Loucy (cell line): ENCODE results near the gene TARBP1.

Source experiments
- H2AFZ ChIP-seq: fragments of 200-600 bp; sonication (generic); 2 replicates; pipeline ENCODE4 v1.6.0; 2016; ENCODE audit warnings: antibody characterized with exemption, mild to moderate bottlenecking, low read length, moderate library complexity
- H3F3A ChIP-seq: fragments of 200-600 bp; 2 replicates; pipeline ENCODE4 v1.6.0; 2016; ENCODE audit warnings: antibody characterized with exemption, low read depth, mild to moderate bottlenecking
- H3K27me3 ChIP-seq: fragments of 200-600 bp; sonication (generic); 2 replicates; pipeline ENCODE4 v1.6.1; 2014; ENCODE audit warnings: low read length, mild to moderate bottlenecking; ENCODE audit not compliant: insufficient read depth, poor library complexity, severe bottlenecking
- H3K36me3 ChIP-seq: fragments of 200-600 bp; sonication (generic); 2 replicates; pipeline ENCODE4 v1.6.1; 2016; ENCODE audit warnings: low read length; ENCODE audit not compliant: insufficient read depth
- H3K4me1 ChIP-seq: fragments of 200-600 bp; sonication (generic); 2 replicates; pipeline ENCODE4 v1.5.1; 2014; ENCODE audit warnings: low read length, mild to moderate bottlenecking; ENCODE audit not compliant: insufficient read depth, poor library complexity, severe bottlenecking
- H3K4me2 ChIP-seq: fragments of 200-600 bp; sonication (generic); 2 replicates; pipeline ENCODE4 v1.6.0; 2014; ENCODE audit warnings: antibody characterized with exemption, low read length, low read depth, mild to moderate bottlenecking; ENCODE audit not compliant: poor library complexity, severe bottlenecking
- H3K4me3 ChIP-seq: fragments of 200-600 bp; sonication (generic); 2 replicates; pipeline ENCODE4 v1.5.1; 2014; ENCODE audit warnings: low read length, mild to moderate bottlenecking, mixed read lengths; ENCODE audit not compliant: poor library complexity, severe bottlenecking
- H3K79me2 ChIP-seq: fragments of 200-600 bp; sonication (generic); 2 replicates; pipeline ENCODE4 v1.6.1; 2014; ENCODE audit warnings: low read length; ENCODE audit not compliant: insufficient read depth
- H3K9ac ChIP-seq: fragments of 200-600 bp; sonication (generic); 2 replicates; pipeline ENCODE4 v1.6.0; 2014; ENCODE audit warnings: mild to moderate bottlenecking, low read depth, low read length, moderate library complexity; ENCODE audit not compliant: poor library complexity, severe bottlenecking
- H3K9me2 ChIP-seq: fragments of 200-600 bp; sonication (generic); replicated peaks from 2 replicates; pipeline ENCODE4 v1.6.1; 2016; ENCODE audit warnings: low read depth, low read length, mixed read lengths
- H3K9me3 ChIP-seq: fragments of 200-600 bp; sonication (generic); 2 replicates; pipeline ENCODE4 v1.6.1; 2014; ENCODE audit warnings: mild to moderate bottlenecking, antibody characterized with exemption, low read length, low read depth; ENCODE audit not compliant: insufficient read depth
- H4K20me1 ChIP-seq: fragments of 200-600 bp; sonication (generic); 2 replicates; pipeline ENCODE4 v1.6.0; 2014; ENCODE audit warnings: antibody characterized with exemption, low read length, mild to moderate bottlenecking; ENCODE audit not compliant: insufficient read depth, poor library complexity, severe bottlenecking
- EZH2phosphoT487 ChIP-seq: fragments of 200-600 bp; IDR thresholded peaks from 2 replicates; pipeline ENCODE4 v1.6.1; 2018; ENCODE audit warnings: antibody characterized with exemption, mild to moderate bottlenecking, moderate library complexity, borderline replicate concordance
- TF ChIP-seq, protein P1 (sequence below): fragments of 200-600 bp; sonication (generic); conservative IDR thresholded peaks from 2 replicates; pipeline ENCODE4 v1.5.1; 2014; ENCODE audit warnings: mild to moderate bottlenecking, antibody characterized with exemption, low read length

TARBP1 gene

DNA sequence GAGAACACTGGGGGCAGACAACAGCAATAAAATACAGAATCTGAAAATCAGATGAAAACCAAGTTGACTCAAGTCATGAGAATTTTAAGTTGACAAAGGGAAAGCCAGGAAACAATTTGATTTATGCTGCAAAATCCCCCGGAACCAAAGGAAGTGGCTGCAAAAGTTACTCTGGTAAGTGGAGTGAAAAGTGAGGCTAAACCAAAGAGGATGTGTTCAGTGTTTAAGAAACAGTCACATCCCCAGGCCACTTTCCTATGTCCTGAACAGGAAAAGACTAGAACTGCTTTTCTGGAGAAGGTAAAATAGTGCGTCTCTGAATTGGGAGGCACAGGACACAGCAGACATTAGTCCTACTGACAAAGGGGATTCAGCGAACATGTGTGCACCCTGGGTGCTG is 5.9 kb downstream of the TARBP1 start:
- peaks cover 24% of the 10 kb centered on the region for H4K20me1 ChIP-seq
- H3K4me1 ChIP-seq: peaks cover 63% of the 10 kb centered on the region
- peaks cover 71% of the 10 kb centered on the region for H3K79me2 ChIP-seq

DNA sequence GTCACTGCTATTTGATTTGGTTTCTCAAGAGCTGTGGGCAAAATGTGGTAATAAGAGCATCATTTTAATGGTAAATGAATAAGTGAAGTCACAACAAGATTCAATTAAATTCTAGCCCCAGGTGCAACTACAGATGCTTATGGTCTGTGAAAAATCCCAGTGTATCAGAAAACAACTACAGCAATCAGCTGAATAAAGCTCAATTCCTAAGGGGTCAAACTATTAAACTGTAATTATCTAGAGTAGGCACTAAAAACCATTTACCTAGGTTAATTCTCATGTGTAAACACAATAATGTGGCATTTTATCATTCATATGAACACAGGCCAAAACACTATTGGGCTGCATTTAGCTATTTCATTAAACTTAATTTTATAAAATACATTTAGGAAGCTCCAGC is 9.6 kb downstream of the TARBP1 start:
- H3K4me2 ChIP-seq: no peak overlapping the region
- no peak overlapping the region for H2AFZ ChIP-seq
- peaks cover 34% of the 10 kb centered on the region for H3K79me2 ChIP-seq
- TF ChIP-seq, protein P1, sequence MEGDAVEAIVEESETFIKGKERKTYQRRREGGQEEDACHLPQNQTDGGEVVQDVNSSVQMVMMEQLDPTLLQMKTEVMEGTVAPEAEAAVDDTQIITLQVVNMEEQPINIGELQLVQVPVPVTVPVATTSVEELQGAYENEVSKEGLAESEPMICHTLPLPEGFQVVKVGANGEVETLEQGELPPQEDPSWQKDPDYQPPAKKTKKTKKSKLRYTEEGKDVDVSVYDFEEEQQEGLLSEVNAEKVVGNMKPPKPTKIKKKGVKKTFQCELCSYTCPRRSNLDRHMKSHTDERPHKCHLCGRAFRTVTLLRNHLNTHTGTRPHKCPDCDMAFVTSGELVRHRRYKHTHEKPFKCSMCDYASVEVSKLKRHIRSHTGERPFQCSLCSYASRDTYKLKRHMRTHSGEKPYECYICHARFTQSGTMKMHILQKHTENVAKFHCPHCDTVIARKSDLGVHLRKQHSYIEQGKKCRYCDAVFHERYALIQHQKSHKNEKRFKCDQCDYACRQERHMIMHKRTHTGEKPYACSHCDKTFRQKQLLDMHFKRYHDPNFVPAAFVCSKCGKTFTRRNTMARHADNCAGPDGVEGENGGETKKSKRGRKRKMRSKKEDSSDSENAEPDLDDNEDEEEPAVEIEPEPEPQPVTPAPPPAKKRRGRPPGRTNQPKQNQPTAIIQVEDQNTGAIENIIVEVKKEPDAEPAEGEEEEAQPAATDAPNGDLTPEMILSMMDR: no peak
- no peak for TF ChIP-seq EZH2phosphoT487
- no peaks in the 10 kb centered on the region for H3K27me3 ChIP-seq
- H3K4me3 ChIP-seq: no peak overlapping the region
- H3K9ac ChIP-seq: no peak overlapping the region
- H3K9me3 ChIP-seq: no peaks in the 10 kb centered on the region
- no peaks in the 10 kb centered on the region for H3K9me2 ChIP-seq
- H3F3A ChIP-seq: peaks cover 4% of the 10 kb centered on the region; the same call in 1 of the 2 replicates
- peaks cover 30% of the 10 kb centered on the region for H3K4me1 ChIP-seq
- peaks cover 27% of the 10 kb centered on the region; the same call in 1 of the 2 replicates for H3K36me3 ChIP-seq
- peaks cover 11% of the 10 kb centered on the region for H4K20me1 ChIP-seq

More for the DNA sequence above, 5.9 kb downstream of the TARBP1 start:
- Histone ChIP-seq H3K4me3 (peak overlapping the region; percentile 80), H3F3A (peaks cover 4% of the 10 kb centered on the region; the same call in 1 of the 2 replicates), H3K9me2 (no peaks in the 10 kb centered on the region), H3K9me3 (no peaks in the 10 kb centered on the region), H3K27me3 (no peaks in the 10 kb centered on the region), H3K4me2 (peak overlapping the region; percentile 94), H2AFZ (no peak overlapping the region), H3K9ac (peak overlapping the region; percentile 70), H3K36me3 (no peaks in the 10 kb centered on the region)
- no peak for TF ChIP-seq EZH2phosphoT487
- TF ChIP-seq, protein P1: no peak

DNA sequence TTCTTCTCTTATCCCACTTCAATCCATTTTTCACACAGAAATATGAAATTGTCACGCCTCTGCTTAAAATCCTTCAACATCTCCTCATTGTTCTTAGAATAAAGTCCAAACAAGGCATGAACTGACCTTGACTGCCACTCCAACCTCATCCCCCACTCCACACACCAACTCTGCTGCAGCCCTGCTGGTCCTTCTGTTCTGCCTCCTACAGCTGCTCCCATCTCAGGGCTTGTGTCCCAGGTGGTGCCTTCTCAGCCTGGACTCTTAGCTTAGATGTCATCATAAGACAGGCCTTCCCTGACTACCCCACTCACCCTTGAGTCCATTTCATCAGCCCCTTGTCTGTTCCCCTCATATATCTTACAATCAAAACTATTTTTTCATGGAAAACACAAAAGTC is 10.4 kb downstream of the TARBP1 start:
- peaks cover 22% of the 10 kb centered on the region for H3K4me1 ChIP-seq
- H2AFZ ChIP-seq: no peak overlapping the region
- peaks cover 7% of the 10 kb centered on the region for H4K20me1 ChIP-seq
- H3F3A ChIP-seq: peaks cover 4% of the 10 kb centered on the region; the same call in 1 of the 2 replicates
- peaks cover 26% of the 10 kb centered on the region for H3K79me2 ChIP-seq
- no peaks in the 10 kb centered on the region for H3K27me3 ChIP-seq
- H3K9ac ChIP-seq: no peak overlapping the region
- no peaks in the 10 kb centered on the region for H3K9me2 ChIP-seq
- H3K4me3 ChIP-seq: no peak overlapping the region
- H3K36me3 ChIP-seq: peaks cover 29% of the 10 kb centered on the region; the same call in 1 of the 2 replicates
- no peaks in the 10 kb centered on the region for H3K9me3 ChIP-seq
- no peak overlapping the region for H3K4me2 ChIP-seq
- TF ChIP-seq EZH2phosphoT487: no peak
- TF ChIP-seq, protein P1: no peak
